ENCODE results near the gene BEND2.
"Not testable (repeated sequence)": the region's sequence is repeated elsewhere in the genome, so short reads cannot be mapped to it uniquely, and the experiment has no call there.

BEND2 gene

DNA sequence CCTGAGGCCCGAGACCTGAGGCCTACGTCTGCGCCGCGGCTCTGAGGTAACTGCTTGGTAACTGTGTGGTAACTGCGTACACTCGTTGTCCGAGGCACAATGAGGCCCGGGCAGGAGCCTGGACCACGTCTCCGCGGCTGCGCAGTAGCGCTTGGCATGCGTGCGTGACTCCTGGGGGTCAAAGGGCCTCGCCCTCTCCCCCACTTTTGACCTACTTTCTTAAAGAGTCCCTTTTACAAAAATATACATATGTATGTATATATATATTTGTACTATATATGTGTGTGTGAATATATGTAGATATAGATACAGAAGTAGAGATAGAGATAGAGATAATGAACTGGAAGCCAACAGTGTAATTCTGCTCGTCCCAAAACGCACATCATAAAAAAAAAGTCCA, at the start of gene BEND2:
TSS of gene BEND2 (minus strand) at position 101 of the 400 bp plus-strand sequence. CDS start 136 bp downstream, outside the sequence.
- Histone ChIP-seq H3K9me3 (peaks cover 0 to 4% (median 0%) of the 10 kb centered on the region in 3 donors), H3K4me1 (no peaks in the 10 kb centered on the region), H3K36me3 (no peaks in the 10 kb centered on the region), H3K27ac (no peak within 1 kb of the TSS), H3K27me3 (no peaks in the 10 kb centered on the region), H3K4me3 (no peak within 1 kb of the TSS)
- intact Hi-C loops (cut with DNase I; ENCODE audit: low total_unique reads), result no loop called here
- TF ChIP-seq, protein P1, sequence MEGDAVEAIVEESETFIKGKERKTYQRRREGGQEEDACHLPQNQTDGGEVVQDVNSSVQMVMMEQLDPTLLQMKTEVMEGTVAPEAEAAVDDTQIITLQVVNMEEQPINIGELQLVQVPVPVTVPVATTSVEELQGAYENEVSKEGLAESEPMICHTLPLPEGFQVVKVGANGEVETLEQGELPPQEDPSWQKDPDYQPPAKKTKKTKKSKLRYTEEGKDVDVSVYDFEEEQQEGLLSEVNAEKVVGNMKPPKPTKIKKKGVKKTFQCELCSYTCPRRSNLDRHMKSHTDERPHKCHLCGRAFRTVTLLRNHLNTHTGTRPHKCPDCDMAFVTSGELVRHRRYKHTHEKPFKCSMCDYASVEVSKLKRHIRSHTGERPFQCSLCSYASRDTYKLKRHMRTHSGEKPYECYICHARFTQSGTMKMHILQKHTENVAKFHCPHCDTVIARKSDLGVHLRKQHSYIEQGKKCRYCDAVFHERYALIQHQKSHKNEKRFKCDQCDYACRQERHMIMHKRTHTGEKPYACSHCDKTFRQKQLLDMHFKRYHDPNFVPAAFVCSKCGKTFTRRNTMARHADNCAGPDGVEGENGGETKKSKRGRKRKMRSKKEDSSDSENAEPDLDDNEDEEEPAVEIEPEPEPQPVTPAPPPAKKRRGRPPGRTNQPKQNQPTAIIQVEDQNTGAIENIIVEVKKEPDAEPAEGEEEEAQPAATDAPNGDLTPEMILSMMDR (IDR thresholded peaks at IDR 0.05), result no peak
- DNase-seq, result no peak

DNA sequence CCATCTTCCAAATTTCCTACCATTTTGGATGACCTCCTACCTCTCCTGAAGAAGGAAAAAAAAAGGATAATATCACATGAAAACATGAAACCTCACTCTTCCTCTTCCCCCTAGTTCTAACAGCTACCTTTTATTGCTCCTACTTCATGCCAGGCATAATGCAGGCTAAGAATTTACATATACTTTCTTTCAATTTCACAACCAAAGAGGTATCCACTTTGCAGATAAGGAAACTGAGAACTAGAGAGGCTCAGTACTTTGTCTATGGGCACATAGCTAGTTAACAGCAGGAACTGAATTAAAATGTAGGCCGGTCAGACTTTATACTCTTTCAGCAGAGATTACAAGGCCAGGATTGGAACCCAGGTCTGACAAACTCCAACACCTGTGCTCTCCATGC, 34.4 kb upstream of the BEND2 start:
- Histone ChIP-seq H3K36me3 (no peaks in the 10 kb centered on the region), H3K9me3 (no peaks in the 10 kb centered on the region), H3K4me1 (no peaks in the 10 kb centered on the region), H3K27me3 (no peaks in the 10 kb centered on the region), H3K4me3 (no peak overlapping the region), H3K27ac (no peak overlapping the region)
- no peak for DNase-seq
- TF ChIP-seq, protein P1 (IDR thresholded peaks at IDR 0.05), result no peak
- intact Hi-C loops (cut with DNase I; ENCODE audit: low total_unique reads), result no loop called here

DNA sequence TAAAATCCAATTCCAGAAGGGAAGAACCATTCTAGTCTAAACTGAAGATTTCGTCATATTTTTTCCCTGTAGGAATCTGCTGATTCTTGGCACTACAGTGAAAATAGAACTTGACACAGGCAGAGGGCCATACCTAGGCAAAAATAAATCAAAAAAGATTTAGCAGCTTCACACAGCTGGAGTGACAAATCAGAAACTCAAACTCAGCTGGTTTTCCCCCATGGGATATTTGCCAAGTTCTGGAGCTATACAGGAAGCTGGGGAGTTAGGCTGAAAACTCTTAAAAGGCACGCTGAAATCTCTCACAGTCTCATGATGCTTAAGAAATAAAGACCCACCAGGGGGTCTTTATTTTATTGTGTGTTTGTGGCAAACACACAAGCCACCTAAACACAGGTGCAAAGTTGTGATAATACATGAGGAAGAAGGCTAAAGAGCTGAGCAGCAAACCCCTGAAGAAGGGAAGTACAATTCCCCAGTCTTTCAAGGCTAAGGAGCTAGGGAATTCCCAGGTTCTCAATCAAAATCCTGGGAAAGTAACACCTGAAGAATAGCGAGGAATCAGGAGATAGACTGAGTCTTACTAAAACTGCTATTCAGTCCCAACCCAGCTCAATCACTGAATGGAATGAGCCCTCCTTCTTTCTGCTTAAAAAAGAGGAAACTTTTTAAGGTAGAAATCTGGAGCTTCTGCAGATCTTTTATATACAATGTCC, 32.1 kb upstream of the BEND2 start:
- Histone ChIP-seq H3K27me3 (no peaks in the 10 kb centered on the region), H3K36me3 (no peaks in the 10 kb centered on the region), H3K27ac (no peak overlapping the region), H3K4me1 (no peaks in the 10 kb centered on the region), H3K9me3 (no peaks in the 10 kb centered on the region), H3K4me3 (no peak overlapping the region)
- no peak for DNase-seq
- intact Hi-C loops (cut with DNase I; ENCODE audit: low total_unique reads), result no loop called here
- TF ChIP-seq, protein P1 (IDR thresholded peaks at IDR 0.05), result no peak

DNA sequence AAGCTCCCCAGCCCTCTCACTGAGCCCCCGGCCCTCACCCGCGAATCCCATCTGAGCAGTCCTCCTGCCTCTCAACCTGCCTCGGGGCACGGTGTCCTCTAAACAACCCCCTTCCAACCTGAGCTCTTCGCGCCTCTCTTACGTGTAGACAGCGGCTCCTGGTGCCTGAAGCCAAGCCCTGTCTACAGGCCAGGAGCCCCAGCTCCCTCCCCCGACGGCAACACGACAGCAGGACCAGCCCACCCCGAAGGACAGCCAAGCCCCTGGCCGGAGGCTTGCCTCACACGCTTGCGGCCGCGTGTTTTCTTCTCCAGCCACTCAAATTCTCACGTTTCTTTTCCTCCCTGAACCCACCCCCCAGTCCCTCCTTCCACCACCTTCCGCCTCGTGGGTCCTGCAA, 9.0 kb upstream of the BEND2 start:
- H3K4me1 ChIP-seq; H3K9me3 ChIP-seq; DNase-seq; intact Hi-C loops (cut with DNase I; ENCODE audit: low total_unique reads); H3K36me3 ChIP-seq; H3K4me3 ChIP-seq; H3K27me3 ChIP-seq; H3K27ac ChIP-seq: not testable (repeated sequence)

DNA sequence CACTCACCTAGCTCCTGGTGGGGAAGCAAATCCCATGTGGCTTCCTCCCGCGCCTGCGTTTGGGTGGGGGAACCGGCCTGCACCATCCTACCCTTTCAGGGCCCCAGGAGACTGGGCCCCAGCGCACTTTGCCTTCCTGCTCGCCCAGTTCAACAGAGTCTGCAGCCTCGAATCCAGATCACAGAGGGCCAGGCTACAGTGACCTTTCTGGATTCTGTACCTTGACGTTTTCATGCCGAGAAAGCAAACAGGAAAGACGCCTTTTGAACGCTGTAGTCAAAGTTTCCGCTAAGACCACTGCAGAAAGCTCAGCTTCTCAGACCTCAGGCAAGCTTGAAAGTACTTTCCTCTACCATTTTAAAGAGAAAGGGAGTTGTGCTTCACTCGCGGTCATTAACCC, 7.4 kb upstream of the BEND2 start:
- TF ChIP-seq, protein P1 (IDR thresholded peaks at IDR 0.05), result no peak
- intact Hi-C loops (cut with DNase I; ENCODE audit: low total_unique reads), result no loop called here
- Histone ChIP-seq H3K9me3 (no peaks in the 10 kb centered on the region), H3K36me3 (no peaks in the 10 kb centered on the region), H3K27me3 (no peaks in the 10 kb centered on the region), H3K4me3 (no peak overlapping the region), H3K27ac (no peak overlapping the region), H3K4me1 (no peaks in the 10 kb centered on the region)
- DNase-seq, result no peak

DNA sequence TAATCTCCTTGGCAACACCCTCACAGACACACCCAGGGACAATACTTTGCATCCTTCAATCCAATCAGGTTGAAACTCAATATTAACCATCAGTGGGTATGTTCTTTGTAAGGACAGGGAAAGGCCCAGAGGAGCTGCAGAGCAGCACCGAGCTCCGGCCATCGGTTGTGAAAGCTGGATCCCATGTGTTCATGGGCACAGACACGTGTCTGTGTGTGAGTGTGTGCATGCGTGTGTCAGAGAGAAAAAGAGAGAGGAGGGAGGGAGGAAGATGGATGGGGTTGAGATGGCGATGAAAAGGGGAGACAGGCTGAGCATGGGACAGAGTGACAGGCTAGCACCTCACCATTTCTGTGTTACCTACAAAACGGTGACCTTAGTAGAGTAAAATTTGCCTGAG, 6.8 kb upstream of the BEND2 start:
- DNase-seq, result no peak
- Histone ChIP-seq H3K4me1 (no peaks in the 10 kb centered on the region), H3K36me3 (no peaks in the 10 kb centered on the region), H3K27ac (no peak overlapping the region), H3K9me3 (peaks cover 0 to 2% (median 0%) of the 10 kb centered on the region in 3 donors), H3K27me3 (no peaks in the 10 kb centered on the region), H3K4me3 (no peak overlapping the region)
- TF ChIP-seq, protein P1 (IDR thresholded peaks at IDR 0.05), result no peak
- intact Hi-C loops (cut with DNase I; ENCODE audit: low total_unique reads), result no loop called here
